Keratinocyte (primary cell): ENCODE measurements around the gene EXOSC9.

Source experiments
- CTCF ChIP-seq, 3 experiments: IDR thresholded peaks in 1 of 3; conservative IDR thresholded peaks in 1 of 3; optimal IDR thresholded peaks in 1 of 3; 2 replicates in 2 of 3; 3 replicates in 1 of 3; pipeline versions ENCODE3 to v1.5.1; 2011; ENCODE audit warnings: low read length in 3 of 3, mild to moderate bottlenecking in 3 of 3, moderate library complexity in 2 of 3, control low read depth in 1 of 3, inconsistent platforms in 1 of 3; ENCODE audit not compliant: insufficient read depth in 2 of 3; ENCODE audit errors: extremely low read depth in 1 of 3
- EZH2 ChIP-seq: IDR thresholded peaks from one replicate; pipeline ENCODE4 v1.6.1; 2012; ENCODE audit warnings: inconsistent platforms, mild to moderate bottlenecking, low read length, moderate library complexity

- TF ChIP-seq CTCF (optimal IDR thresholded peaks at IDR 0.05 in 1 of 3, IDR thresholded peaks at IDR 0.05 in 1 of 3, conservative IDR thresholded peaks at IDR 0.05 in 1 of 3; ENCODE audit: extremely low read depth in 1 of 3, insufficient read depth in 2 of 3, low read length in 3 of 3) (no peak), EZH2 (no peak)
Measured at GRCh38 chr4:121799208-121799823, 1.8 kb upstream of the EXOSC9 start.
